ENCODE data around the gene NPEPL1.

Gene NPEPL1

DNA sequence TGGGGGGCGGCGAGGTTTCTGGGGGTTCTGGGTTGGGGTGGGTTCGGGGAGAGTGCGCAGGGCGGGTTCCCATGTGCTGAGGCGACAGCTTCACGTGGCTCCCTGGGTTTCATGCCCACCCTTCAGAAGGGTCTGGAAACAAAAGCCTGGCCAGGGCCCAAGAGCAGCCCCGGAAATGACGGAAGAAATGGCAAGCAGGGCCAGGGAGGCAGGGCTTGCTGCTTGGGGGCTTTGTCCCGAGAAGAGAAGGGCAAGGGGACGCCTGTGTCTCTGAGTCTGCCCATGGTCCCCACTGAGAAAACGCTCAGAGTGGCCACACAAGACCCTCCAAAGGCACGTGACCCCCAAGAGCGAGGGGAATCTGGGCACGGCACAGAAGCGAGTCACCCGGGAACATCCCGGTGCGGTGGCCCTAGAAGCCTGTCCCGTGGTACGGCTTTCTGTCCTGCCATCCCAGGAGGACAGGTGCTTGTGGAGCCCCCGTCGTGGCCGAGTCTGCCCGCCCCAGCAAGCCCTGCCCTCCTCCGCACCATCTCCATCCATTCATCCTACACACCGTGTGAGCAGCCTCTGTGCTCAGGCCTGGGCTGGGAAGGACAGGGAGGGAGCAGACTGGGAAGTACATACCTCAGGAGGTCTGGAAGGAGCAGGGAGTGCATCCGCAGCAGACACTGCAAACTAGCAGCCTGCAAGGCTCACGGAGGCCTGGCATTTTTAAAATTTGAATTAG is 9.0 kb downstream of the NPEPL1 start:
- no peak overlapping the region for H2AFZ ChIP-seq (ENCODE audit: low read length)
- no peak overlapping the region for H3K4me2 ChIP-seq (ENCODE audit: low read length)
- H3F3A ChIP-seq (ENCODE audit: insufficient read depth, low read length) = no peaks in the 10 kb centered on the region
- no peaks in the 10 kb centered on the region for H3K4me1 ChIP-seq (ENCODE audit: insufficient read depth, low read length, severe bottlenecking)
- H3K9me2 ChIP-seq (ENCODE audit: low read depth, low read length) = no peaks in the 10 kb centered on the region
- H3K27me3 ChIP-seq (ENCODE audit: insufficient read depth, low read length) = no peaks in the 10 kb centered on the region
- H3K36me3 ChIP-seq (ENCODE audit: insufficient read depth, low read length) = peaks cover 17% of the 10 kb centered on the region; the same call in 1 of the 2 replicates
- no peak overlapping the region for H3K4me3 ChIP-seq (ENCODE audit: low read depth, low read length, poor library complexity, severe bottlenecking)
- H3K9ac ChIP-seq (ENCODE audit: low read length) = no peak overlapping the region
- no peaks in the 10 kb centered on the region for H4K20me1 ChIP-seq (ENCODE audit: insufficient read depth, low read length)
- TF ChIP-seq, protein P1, sequence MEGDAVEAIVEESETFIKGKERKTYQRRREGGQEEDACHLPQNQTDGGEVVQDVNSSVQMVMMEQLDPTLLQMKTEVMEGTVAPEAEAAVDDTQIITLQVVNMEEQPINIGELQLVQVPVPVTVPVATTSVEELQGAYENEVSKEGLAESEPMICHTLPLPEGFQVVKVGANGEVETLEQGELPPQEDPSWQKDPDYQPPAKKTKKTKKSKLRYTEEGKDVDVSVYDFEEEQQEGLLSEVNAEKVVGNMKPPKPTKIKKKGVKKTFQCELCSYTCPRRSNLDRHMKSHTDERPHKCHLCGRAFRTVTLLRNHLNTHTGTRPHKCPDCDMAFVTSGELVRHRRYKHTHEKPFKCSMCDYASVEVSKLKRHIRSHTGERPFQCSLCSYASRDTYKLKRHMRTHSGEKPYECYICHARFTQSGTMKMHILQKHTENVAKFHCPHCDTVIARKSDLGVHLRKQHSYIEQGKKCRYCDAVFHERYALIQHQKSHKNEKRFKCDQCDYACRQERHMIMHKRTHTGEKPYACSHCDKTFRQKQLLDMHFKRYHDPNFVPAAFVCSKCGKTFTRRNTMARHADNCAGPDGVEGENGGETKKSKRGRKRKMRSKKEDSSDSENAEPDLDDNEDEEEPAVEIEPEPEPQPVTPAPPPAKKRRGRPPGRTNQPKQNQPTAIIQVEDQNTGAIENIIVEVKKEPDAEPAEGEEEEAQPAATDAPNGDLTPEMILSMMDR (IDR thresholded peaks at IDR 0.05; ENCODE audit: low read length) = no peak
- TF ChIP-seq EZH2 (IDR thresholded peaks at IDR 0.05; ENCODE audit: borderline replicate concordance, low read length) = no peak
- H3K27ac ChIP-seq (ENCODE audit: low read depth, low read length, poor library complexity, severe bottlenecking) = no peak overlapping the region
- H3K79me2 ChIP-seq (ENCODE audit: insufficient read depth, low read length) = no peaks in the 10 kb centered on the region
- H3K9me3 ChIP-seq (ENCODE audit: low read length) = no peaks in the 10 kb centered on the region

DNA sequence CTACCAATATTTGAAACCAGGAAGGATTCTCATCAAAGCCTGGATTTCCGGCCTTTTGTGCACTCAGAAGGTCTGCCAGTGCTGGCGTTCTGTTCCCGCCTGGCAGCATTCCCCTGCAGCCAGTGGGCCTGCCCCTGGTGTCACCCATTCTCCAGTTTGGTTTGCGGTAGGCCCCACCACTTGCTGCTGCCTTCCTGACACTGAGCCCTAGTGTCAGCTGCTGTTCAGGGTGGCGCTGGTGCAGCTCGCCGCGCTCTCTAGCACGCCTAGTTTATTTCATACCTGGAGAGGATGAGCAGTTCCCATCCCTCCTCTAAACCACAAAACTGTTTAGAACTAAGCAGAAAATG is 9.5 kb downstream of the NPEPL1 start:
- TF ChIP-seq, protein P1 (IDR thresholded peaks at IDR 0.05; ENCODE audit: low read length) = no peak
- TF ChIP-seq EZH2 (IDR thresholded peaks at IDR 0.05; ENCODE audit: borderline replicate concordance, low read length) = no peak
- Histone ChIP-seq H3K4me3 (ENCODE audit: low read depth, low read length, poor library complexity, severe bottlenecking) (no peak overlapping the region), H3K36me3 (ENCODE audit: insufficient read depth, low read length) (peaks cover 17% of the 10 kb centered on the region; the same call in 1 of the 2 replicates)

DNA sequence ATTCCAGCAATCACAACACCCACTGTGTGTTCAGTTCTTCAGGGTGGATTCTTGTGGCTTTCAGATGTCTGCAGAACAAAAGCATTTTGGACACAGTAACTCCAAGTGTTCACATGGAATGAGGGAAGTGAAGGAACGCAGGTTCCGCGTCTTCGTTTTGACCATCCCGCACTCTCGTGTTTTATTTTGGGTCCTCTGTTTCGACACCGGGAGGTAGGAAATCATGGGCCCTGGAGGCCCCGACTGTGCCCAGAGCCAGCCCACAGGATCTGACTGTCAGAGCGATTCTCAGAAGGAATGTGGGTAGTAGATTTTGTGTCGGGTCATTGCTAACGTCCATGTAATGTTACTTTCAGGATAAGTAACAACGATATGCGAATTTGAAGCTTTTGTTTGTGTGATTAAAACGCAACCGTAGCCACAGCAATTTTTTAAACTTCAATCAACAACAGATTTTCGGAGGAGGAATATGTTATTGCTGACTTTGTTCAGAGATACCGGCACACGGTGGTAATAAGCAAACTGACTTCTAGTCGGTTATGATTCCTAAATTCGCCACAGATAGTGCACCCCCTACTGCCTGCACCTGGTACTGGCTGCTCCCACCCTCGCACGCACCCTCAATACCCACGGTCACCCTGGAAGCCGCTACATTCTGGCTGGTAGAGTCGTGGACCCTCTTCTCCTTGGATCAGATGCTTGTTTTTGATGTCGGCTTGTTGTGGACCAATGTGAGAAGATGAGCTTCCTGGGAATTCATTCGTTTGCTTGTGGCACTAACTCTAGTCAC is 10.5 kb downstream of the NPEPL1 start:
- H3K36me3 ChIP-seq (ENCODE audit: insufficient read depth, low read length) = peaks cover 17% of the 10 kb centered on the region; the same call in 1 of the 2 replicates
- no peaks in the 10 kb centered on the region for H3K27me3 ChIP-seq (ENCODE audit: insufficient read depth, low read length)
- no peaks in the 10 kb centered on the region for H3K9me2 ChIP-seq (ENCODE audit: low read depth, low read length)
- H3K4me2 ChIP-seq (ENCODE audit: low read length) = no peak overlapping the region
- no peaks in the 10 kb centered on the region for H3K9me3 ChIP-seq (ENCODE audit: low read length)
- no peaks in the 10 kb centered on the region for H4K20me1 ChIP-seq (ENCODE audit: insufficient read depth, low read length)
- TF ChIP-seq, protein P1 (IDR thresholded peaks at IDR 0.05; ENCODE audit: low read length) = peak; percentile 45
- no peak for TF ChIP-seq EZH2 (IDR thresholded peaks at IDR 0.05; ENCODE audit: borderline replicate concordance, low read length)
- H2AFZ ChIP-seq (ENCODE audit: low read length) = no peak overlapping the region
- no peaks in the 10 kb centered on the region for H3K4me1 ChIP-seq (ENCODE audit: insufficient read depth, low read length, severe bottlenecking)
- no peak overlapping the region for H3K27ac ChIP-seq (ENCODE audit: low read depth, low read length, poor library complexity, severe bottlenecking)
- no peaks in the 10 kb centered on the region for H3K79me2 ChIP-seq (ENCODE audit: insufficient read depth, low read length)
- H3F3A ChIP-seq (ENCODE audit: insufficient read depth, low read length) = no peaks in the 10 kb centered on the region
- no peak overlapping the region for H3K4me3 ChIP-seq (ENCODE audit: low read depth, low read length, poor library complexity, severe bottlenecking)
- H3K9ac ChIP-seq (ENCODE audit: low read length) = no peak overlapping the region

More for the DNA sequence above, 9.5 kb downstream of the NPEPL1 start:
- H3K9me3 ChIP-seq (ENCODE audit: low read length) = no peaks in the 10 kb centered on the region
- H3K9me2 ChIP-seq (ENCODE audit: low read depth, low read length) = no peaks in the 10 kb centered on the region
- no peaks in the 10 kb centered on the region for H3K27me3 ChIP-seq (ENCODE audit: insufficient read depth, low read length)
- no peak overlapping the region for H3K9ac ChIP-seq (ENCODE audit: low read length)
- H2AFZ ChIP-seq (ENCODE audit: low read length) = no peak overlapping the region
- H4K20me1 ChIP-seq (ENCODE audit: insufficient read depth, low read length) = no peaks in the 10 kb centered on the region
- H3K27ac ChIP-seq (ENCODE audit: low read depth, low read length, poor library complexity, severe bottlenecking) = no peak overlapping the region
- H3K4me2 ChIP-seq (ENCODE audit: low read length) = no peak overlapping the region
- no peaks in the 10 kb centered on the region for H3F3A ChIP-seq (ENCODE audit: insufficient read depth, low read length)
- H3K4me1 ChIP-seq (ENCODE audit: insufficient read depth, low read length, severe bottlenecking) = no peaks in the 10 kb centered on the region
- H3K79me2 ChIP-seq (ENCODE audit: insufficient read depth, low read length) = no peaks in the 10 kb centered on the region

Measured in OCI-LY1 (cell line).